HepG2 (cell line): Measurements from ENCODE around the gene PCGF2. TPM values are rescaled to one million over a fixed set of nuclear protein-coding genes. Genes with fewer than 3 reads are reported as not detected.
A peak's percentile ranks its signal among the peaks of the same experiment; 100 is the strongest.

ENCODE experiments used
- ERF ChIP-seq: IDR thresholded peaks from 2 replicates; pipeline ENCODE4 v1.6.1; 2018; ENCODE audit warnings: missing biosample characterization, missing genetic modification reagents
- GLI4 ChIP-seq: sonication (generic); formaldehyde crosslinking; IDR thresholded peaks from 2 replicates; pipeline ENCODE4 v1.5.1; 2020; ENCODE audit warnings: missing genetic modification reagents, mild to moderate bottlenecking, moderate library complexity, borderline replicate concordance
- KLF11 ChIP-seq: IDR thresholded peaks from 2 replicates; pipeline ENCODE4 v1.6.1; 2016; ENCODE audit warnings: missing compliant biosample characterization
- PHF5A ChIP-seq: IDR thresholded peaks from one replicate; pipeline ENCODE4 v1.6.1; 2018; ENCODE audit warnings: low read depth, missing genetic modification reagents; ENCODE audit not compliant: unreplicated experiment
- POLR2AphosphoS5 ChIP-seq: IDR thresholded peaks from 2 replicates; pipeline ENCODE4 v1.6.1; 2012; ENCODE audit warnings: low read depth, low read length
- SP5 ChIP-seq: IDR thresholded peaks from 2 replicates; pipeline ENCODE4 v1.6.1; 2016; ENCODE audit warnings: low read depth, borderline replicate concordance
- TCF7 ChIP-seq: sonication (generic); IDR thresholded peaks from 2 replicates; pipeline ENCODE4 v1.6.1; 2016; ENCODE audit warnings: antibody characterized with exemption, low read depth
- THAP8 ChIP-seq: sonication (generic); formaldehyde crosslinking; IDR thresholded peaks from 2 replicates; pipeline ENCODE4 v1.5.1; 2020; ENCODE audit warnings: missing genetic modification reagents, mild to moderate bottlenecking, borderline replicate concordance
- ZNF138 ChIP-seq: sonication (generic); formaldehyde crosslinking; IDR thresholded peaks from 2 replicates; pipeline ENCODE4 v1.5.0; 2020; ENCODE audit warnings: mild to moderate bottlenecking, low read depth, missing genetic modification reagents
- ZNF414 ChIP-seq: sonication (generic); formaldehyde crosslinking; IDR thresholded peaks from 2 replicates; pipeline ENCODE4 v1.5.0; 2020; ENCODE audit warnings: missing genetic modification reagents
- ZNF430 ChIP-seq: sonication (generic); formaldehyde crosslinking; IDR thresholded peaks from 2 replicates; pipeline ENCODE4 v1.9.0; 2021; ENCODE audit warnings: mild to moderate bottlenecking, missing genetic modification reagents
- ZNF510 ChIP-seq: sonication (generic); formaldehyde crosslinking; IDR thresholded peaks from 2 replicates; pipeline ENCODE4 v1.4.0; 2020; ENCODE audit warnings: low read depth, mild to moderate bottlenecking, missing genetic modification reagents
- polyA plus RNA-seq, 8 experiments: library from polyadenylated mRNA; depleted of rRNA in 3 of 8; stranded (reverse) in 7 of 8; unstranded in 1 of 8; fragments of >200 nt; fragmentation: Illumina TruSeq in 4 of 8; extraction: Trizol in 4 of 8; gene quantifications; 2 replicates each; pipeline versions ENCODE4 v1.2.1 to v1.2.3, GENCODE V29; 2011 to 2016; ENCODE audit warnings: low read depth in 4 of 8, missing spikeins in 1 of 8, mixed read lengths in 1 of 8; ENCODE audit not compliant: insufficient read depth in 1 of 8
- total RNA-seq, 5 experiments: library from RNA; depleted of rRNA; stranded (reverse); fragments of >200 nt; fragmentation: Illumina TruSeq; extraction: Trizol; gene quantifications; 2 replicates each; pipeline ENCODE4 v1.2.3, GENCODE V29; 2016; ENCODE audit warnings: low read depth in 1 of 5
- TF ChIP-seq, protein P1 (sequence below): sonication (generic); formaldehyde crosslinking; IDR thresholded peaks from 2 replicates; pipeline ENCODE4 v1.4.0; 2020; ENCODE audit warnings: missing genetic modification reagents
- TF ChIP-seq, protein P2 (sequence below): sonication (generic); formaldehyde crosslinking; IDR thresholded peaks from 2 replicates; pipeline ENCODE4 v1.9.0; 2021; ENCODE audit warnings: missing genetic modification reagents, mild to moderate bottlenecking, borderline replicate concordance
- TF ChIP-seq, protein P3 (sequence below): sonication (generic); formaldehyde crosslinking; IDR thresholded peaks from 2 replicates; pipeline ENCODE4 v1.4.0; 2020; ENCODE audit warnings: missing genetic modification reagents
- TF ChIP-seq, protein P4 (sequence below), 2 experiments: sonication (generic) in 1 of 2; formaldehyde crosslinking in 1 of 2; IDR thresholded peaks; 2 replicates each; pipeline versions ENCODE4 v1.6.1 to v1.9.0; 2014 to 2022; ENCODE audit warnings: antibody characterized with exemption in 1 of 2, borderline replicate concordance in 1 of 2, inconsistent platforms in 1 of 2, low read depth in 1 of 2, missing genetic modification reagents in 1 of 2

Gene PCGF2
- total and polyA plus RNA-seq, 2 of the 13 experiments (the other 11 are each of a cell fraction or from before 2014, with no cell fraction given) = 11.6 to 29.4 TPM

- TF ChIP-seq TCF7 = no peak
- peak; percentile 6; the same call in 1 of the 2 replicates for TF ChIP-seq POLR2AphosphoS5
- no peak for TF ChIP-seq SP5 (CRISPR knock-in tag)
- no peak for TF ChIP-seq THAP8 (CRISPR knock-in tag)
- TF ChIP-seq KLF11 = no peak
- peak; percentile 10; the same call in 1 of the 2 replicates for TF ChIP-seq ZNF138 (CRISPR knock-in tag)
- 0 out of 2 replicates have a peak, but pooled peaks have one; percentile 8 for TF ChIP-seq ERF (CRISPR knock-in tag)
- TF ChIP-seq ZNF414 (CRISPR knock-in tag) = peak; percentile 83
- TF ChIP-seq, protein P1, sequence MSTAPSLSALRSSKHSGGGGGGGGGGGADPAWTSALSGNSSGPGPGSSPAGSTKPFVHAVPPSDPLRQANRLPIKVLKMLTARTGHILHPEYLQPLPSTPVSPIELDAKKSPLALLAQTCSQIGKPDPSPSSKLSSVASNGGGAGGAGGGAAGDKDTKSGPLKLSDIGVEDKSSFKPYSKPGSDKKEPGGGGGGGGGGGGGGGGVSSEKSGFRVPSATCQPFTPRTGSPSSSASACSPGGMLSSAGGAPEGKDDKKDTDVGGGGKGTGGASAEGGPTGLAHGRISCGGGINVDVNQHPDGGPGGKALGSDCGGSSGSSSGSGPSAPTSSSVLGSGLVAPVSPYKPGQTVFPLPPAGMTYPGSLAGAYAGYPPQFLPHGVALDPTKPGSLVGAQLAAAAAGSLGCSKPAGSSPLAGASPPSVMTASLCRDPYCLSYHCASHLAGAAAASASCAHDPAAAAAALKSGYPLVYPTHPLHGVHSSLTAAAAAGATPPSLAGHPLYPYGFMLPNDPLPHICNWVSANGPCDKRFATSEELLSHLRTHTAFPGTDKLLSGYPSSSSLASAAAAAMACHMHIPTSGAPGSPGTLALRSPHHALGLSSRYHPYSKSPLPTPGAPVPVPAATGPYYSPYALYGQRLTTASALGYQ (CRISPR knock-in tag) = peak; percentile 43; the same call in 1 of the 2 replicates
- TF ChIP-seq, protein P2, sequence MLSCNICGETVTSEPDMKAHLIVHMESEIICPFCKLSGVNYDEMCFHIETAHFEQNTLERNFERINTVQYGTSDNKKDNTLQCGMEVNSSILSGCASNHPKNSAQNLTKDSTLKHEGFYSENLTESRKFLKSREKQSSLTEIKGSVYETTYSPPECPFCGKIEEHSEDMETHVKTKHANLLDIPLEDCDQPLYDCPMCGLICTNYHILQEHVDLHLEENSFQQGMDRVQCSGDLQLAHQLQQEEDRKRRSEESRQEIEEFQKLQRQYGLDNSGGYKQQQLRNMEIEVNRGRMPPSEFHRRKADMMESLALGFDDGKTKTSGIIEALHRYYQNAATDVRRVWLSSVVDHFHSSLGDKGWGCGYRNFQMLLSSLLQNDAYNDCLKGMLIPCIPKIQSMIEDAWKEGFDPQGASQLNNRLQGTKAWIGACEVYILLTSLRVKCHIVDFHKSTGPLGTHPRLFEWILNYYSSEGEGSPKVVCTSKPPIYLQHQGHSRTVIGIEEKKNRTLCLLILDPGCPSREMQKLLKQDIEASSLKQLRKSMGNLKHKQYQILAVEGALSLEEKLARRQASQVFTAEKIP (CRISPR knock-in tag) = 0 out of 2 replicates have a peak, but pooled peaks have one; percentile 26
- TF ChIP-seq, protein P3, sequence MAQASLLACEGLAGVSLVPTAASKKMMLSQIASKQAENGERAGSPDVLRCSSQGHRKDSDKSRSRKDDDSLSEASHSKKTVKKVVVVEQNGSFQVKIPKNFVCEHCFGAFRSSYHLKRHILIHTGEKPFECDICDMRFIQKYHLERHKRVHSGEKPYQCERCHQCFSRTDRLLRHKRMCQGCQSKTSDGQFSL (CRISPR knock-in tag) = no peak
- no peak for TF ChIP-seq GLI4 (CRISPR knock-in tag)
- no peak for TF ChIP-seq ZNF510 (CRISPR knock-in tag)
- TF ChIP-seq PHF5A (CRISPR knock-in tag) = no peak
- TF ChIP-seq, protein P4, sequence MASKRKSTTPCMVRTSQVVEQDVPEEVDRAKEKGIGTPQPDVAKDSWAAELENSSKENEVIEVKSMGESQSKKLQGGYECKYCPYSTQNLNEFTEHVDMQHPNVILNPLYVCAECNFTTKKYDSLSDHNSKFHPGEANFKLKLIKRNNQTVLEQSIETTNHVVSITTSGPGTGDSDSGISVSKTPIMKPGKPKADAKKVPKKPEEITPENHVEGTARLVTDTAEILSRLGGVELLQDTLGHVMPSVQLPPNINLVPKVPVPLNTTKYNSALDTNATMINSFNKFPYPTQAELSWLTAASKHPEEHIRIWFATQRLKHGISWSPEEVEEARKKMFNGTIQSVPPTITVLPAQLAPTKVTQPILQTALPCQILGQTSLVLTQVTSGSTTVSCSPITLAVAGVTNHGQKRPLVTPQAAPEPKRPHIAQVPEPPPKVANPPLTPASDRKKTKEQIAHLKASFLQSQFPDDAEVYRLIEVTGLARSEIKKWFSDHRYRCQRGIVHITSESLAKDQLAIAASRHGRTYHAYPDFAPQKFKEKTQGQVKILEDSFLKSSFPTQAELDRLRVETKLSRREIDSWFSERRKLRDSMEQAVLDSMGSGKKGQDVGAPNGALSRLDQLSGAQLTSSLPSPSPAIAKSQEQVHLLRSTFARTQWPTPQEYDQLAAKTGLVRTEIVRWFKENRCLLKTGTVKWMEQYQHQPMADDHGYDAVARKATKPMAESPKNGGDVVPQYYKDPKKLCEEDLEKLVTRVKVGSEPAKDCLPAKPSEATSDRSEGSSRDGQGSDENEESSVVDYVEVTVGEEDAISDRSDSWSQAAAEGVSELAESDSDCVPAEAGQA (IDR thresholded peaks at IDR 0.05; ENCODE audit: low read depth) = no peak
- TF ChIP-seq, protein P4 (CRISPR knock-in tag; IDR thresholded peaks at IDR 0.05; ENCODE audit: borderline replicate concordance) = no peak
- no peak for TF ChIP-seq ZNF430 (CRISPR knock-in tag)
Measured at GRCh38 chr17:38701504-38702165, 46.5 kb downstream of the PCGF2 start (continued).
